ENCODE measurements around the gene SGTB. TPM values are rescaled to one million over a fixed set of nuclear protein-coding genes. Genes with fewer than 3 reads are reported as not detected.

The SGTB gene
- total RNA-seq, 2 experiments from 2014 or later: 17.0 to 18.5 TPM

DNA sequence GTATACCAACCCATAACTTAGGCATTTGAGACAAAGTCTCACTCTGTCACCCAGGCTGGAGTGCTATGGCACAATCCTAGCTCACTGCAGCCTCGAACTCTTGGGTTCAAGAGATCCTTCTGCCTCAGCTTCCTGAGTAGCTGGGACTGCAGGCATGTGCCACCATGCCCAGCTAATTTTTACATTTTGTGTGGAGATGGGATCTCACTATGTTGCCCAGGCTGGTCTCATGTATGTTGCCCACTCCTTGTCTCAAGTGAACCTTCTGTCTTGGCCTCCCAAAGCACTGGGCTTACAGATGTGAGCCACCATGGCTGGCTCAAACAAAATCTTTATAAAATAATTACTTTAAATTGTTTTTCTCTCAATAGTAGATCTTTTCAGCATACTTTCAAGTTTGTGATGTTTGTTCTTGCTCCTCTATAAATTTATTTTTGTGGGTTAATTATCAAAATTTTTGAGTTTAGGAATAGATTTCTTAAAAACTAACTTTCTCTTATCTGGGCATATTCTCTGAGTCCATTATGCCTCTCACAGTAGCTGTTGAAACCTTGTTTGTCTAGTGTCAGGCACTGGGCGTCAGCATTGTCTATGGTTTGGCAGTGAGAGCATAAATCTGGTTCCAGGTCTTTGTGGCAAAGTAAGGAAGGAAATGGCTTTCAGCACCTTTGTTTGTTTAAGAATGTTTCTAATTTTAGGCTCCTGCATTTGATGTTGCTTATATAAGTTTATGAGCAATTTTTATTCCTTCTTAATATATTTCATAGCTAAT is 38.8 kb upstream of the SGTB start:
- Mint-ChIP-seq H3K27me3 (no peaks in the 10 kb centered on the region), H3K27ac (no peak overlapping the region), H3K36me3 (ENCODE audit: low read depth) (peaks cover 7% of the 10 kb centered on the region), H3K9me3 (no peaks in the 10 kb centered on the region), H3K4me1 (ENCODE audit: low read depth) (peaks cover 3% of the 10 kb centered on the region), H3K4me3 (no peak overlapping the region)
- intact Hi-C loops (cut with micrococcal nuclease): no loop called here
- ATAC-seq: peak; percentile 76
- peak; percentile 50 for DNase-seq
- CTCF ChIA-PET: interaction anchor here (0.6 to 1.8 kb wide), 8 partner anchors 8 to 378 kb away, joined by 3 to 6 read pairs (median 3); partner anchors contain the start of gene ERBIN
- POLR2A ChIA-PET: interaction anchor here (1.2 kb wide), 1 partner anchor 43 kb away, joined by 3 read pairs; no protein-coding TSS in a partner anchor
- TF ChIP-seq, protein P1, sequence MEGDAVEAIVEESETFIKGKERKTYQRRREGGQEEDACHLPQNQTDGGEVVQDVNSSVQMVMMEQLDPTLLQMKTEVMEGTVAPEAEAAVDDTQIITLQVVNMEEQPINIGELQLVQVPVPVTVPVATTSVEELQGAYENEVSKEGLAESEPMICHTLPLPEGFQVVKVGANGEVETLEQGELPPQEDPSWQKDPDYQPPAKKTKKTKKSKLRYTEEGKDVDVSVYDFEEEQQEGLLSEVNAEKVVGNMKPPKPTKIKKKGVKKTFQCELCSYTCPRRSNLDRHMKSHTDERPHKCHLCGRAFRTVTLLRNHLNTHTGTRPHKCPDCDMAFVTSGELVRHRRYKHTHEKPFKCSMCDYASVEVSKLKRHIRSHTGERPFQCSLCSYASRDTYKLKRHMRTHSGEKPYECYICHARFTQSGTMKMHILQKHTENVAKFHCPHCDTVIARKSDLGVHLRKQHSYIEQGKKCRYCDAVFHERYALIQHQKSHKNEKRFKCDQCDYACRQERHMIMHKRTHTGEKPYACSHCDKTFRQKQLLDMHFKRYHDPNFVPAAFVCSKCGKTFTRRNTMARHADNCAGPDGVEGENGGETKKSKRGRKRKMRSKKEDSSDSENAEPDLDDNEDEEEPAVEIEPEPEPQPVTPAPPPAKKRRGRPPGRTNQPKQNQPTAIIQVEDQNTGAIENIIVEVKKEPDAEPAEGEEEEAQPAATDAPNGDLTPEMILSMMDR (IDR thresholded peaks at IDR 0.05): no peak

DNA sequence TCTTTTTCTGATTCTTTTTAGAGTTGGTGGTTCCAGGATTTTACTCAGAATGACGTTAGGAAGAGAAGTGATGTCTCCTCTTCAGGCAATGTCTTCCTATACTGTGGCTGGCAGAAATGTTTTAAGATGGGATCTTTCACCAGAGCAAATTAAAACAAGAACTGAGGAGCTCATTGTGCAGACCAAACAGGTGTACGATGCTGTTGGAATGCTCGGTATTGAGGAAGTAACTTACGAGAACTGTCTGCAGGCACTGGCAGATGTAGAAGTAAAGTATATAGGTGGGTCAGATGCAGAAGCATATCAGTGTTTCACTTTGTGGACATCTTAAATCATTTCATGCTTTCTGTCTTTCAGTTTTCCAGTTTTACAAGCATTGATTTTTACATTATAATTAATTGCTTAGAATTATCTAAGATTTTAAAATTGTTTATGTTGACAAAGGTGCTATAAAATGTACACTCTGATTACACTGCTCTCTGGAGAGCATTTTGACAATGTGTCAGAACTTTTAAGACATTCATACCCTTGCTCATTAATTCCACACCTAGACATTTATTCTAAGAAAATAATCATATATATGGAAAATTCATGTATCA is 36.7 kb upstream of the SGTB start:
- Mint-ChIP-seq H3K9me3 (no peaks in the 10 kb centered on the region), H3K4me3 (no peak overlapping the region), H3K27me3 (no peaks in the 10 kb centered on the region), H3K36me3 (ENCODE audit: low read depth) (peaks cover 7% of the 10 kb centered on the region), H3K4me1 (ENCODE audit: low read depth) (peaks cover 3% of the 10 kb centered on the region), H3K27ac (no peak overlapping the region)
- no peak for ATAC-seq
- ChIA-PET CTCF (interaction anchor here (1.2 to 1.7 kb wide), 2 partner anchors 11 to 13 kb away, joined by 3 to 7 read pairs; no protein-coding TSS in a partner anchor), POLR2A (no interaction called here)
- DNase-seq: no peak
- intact Hi-C loops (cut with micrococcal nuclease): no loop called here
- TF ChIP-seq, protein P1 (IDR thresholded peaks at IDR 0.05): no peak

DNA sequence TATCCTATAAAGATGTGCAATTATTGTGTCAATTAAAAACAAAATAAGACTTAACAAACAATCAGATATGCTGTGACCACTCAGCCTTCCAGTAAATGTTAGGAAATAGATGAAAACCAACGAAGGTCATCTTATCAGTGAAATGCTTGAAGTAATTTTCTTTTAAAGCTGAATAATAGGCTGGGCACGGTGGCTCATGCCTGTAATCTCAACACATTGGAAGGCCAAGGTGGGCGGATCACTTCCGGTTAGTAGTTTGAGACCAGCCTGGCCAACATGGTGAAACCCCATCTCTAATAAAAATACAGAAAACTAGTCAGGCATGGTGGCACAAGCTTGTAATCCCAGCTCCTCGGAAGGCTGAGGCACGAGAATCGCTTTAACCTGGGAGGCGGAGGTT is 31.3 kb upstream of the SGTB start:
- no peak for DNase-seq
- intact Hi-C loops (cut with micrococcal nuclease): no loop called here
- ChIA-PET POLR2A (no interaction called here), CTCF (interaction anchor here (1.8 to 2.7 kb wide), 2 partner anchors 8 to 10 kb away, joined by 5 to 9 read pairs; no protein-coding TSS in a partner anchor)
- no peaks in the 10 kb centered on the region for H3K36me3 Mint-ChIP-seq (ENCODE audit: low read depth)
- ATAC-seq: no peak
- H3K9me3 Mint-ChIP-seq: no peaks in the 10 kb centered on the region
- no peak overlapping the region for H3K27ac Mint-ChIP-seq
- H3K4me3 Mint-ChIP-seq: no peak overlapping the region
- peaks cover 4% of the 10 kb centered on the region for H3K4me1 Mint-ChIP-seq (ENCODE audit: low read depth)
- no peaks in the 10 kb centered on the region for H3K27me3 Mint-ChIP-seq
- TF ChIP-seq, protein P1 (IDR thresholded peaks at IDR 0.05): no peak

DNA sequence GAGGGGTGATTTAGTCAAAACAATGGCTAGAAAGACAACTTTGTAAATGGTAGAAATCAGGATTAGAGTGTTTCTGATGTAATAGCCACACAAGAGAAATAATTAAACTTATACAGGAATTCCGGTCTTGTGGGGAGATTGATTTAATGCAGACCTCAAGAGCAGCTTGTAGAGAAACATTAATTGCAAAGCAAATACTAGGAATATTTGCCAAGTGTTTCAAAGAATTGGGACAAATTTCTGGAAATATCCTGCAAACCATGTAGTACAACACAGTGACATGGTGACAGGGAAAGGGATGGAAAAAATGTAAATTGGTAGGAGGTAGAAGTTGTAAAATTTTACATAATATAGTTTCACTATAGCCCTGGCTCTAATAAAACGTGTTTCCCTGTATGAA is 29.0 kb upstream of the SGTB start:
- ATAC-seq (no peak), DNase-seq (no peak)
- Mint-ChIP-seq H3K4me3 (no peak overlapping the region), H3K4me1 (ENCODE audit: low read depth) (peaks cover 4% of the 10 kb centered on the region), H3K36me3 (ENCODE audit: low read depth) (no peaks in the 10 kb centered on the region), H3K27ac (no peak overlapping the region), H3K9me3 (no peaks in the 10 kb centered on the region), H3K27me3 (no peaks in the 10 kb centered on the region)
- intact Hi-C loops (cut with micrococcal nuclease): no loop called here
- TF ChIP-seq, protein P1 (IDR thresholded peaks at IDR 0.05): no peak
- POLR2A ChIA-PET: no interaction called here
- CTCF ChIA-PET: interaction anchor here (2.7 kb wide), 1 partner anchor 8 kb away, joined by 9 read pairs; no protein-coding TSS in a partner anchor

DNA sequence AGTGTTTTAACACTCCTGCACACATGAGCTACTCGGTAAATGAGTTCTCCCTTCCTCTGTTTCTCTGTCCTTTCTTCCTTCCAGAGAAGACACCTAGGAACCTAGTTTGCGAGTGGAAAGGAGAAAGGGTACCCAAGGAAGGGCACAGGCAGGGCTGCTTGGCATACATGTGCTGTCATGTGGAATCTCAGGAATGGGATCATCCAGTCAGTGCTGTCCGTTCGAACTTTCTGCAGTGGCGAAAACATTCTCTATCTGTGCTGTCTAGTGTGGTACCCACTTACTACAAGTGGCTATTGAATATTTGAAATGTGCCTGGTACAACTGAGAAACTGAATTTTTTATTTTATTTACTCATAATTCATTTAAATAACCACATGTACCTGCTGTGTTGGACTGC is 28.0 kb upstream of the SGTB start:
- CTCF ChIA-PET: no interaction called here
- no peaks in the 10 kb centered on the region for H3K27me3 Mint-ChIP-seq
- POLR2A ChIA-PET: no interaction called here
- no peaks in the 10 kb centered on the region for H3K36me3 Mint-ChIP-seq (ENCODE audit: low read depth)
- ATAC-seq (no peak), DNase-seq (no peak)
- no peak overlapping the region for H3K27ac Mint-ChIP-seq
- TF ChIP-seq, protein P1 (IDR thresholded peaks at IDR 0.05): no peak
- H3K4me3 Mint-ChIP-seq: no peak overlapping the region
- H3K9me3 Mint-ChIP-seq: no peaks in the 10 kb centered on the region
- intact Hi-C loops (cut with micrococcal nuclease): no loop called here
- H3K4me1 Mint-ChIP-seq (ENCODE audit: low read depth): peaks cover 4% of the 10 kb centered on the region

Measured in activated CD8-positive, alpha-beta T cell treated with anti-CD3 and anti-CD28 coated beads for 36 hours (primary cell).